Midbrain (tissue), 1 donor: ENCODE results near the gene ADAMTS17.
A peak's percentile ranks its signal among the peaks of the same experiment; 100 is the strongest.

Experiments used
- DNase-seq: peaks from one replicate; lab custom pipeline; 2025; lab: John Stamatoyannopoulos, UW

ADAMTS17 gene

GRCh38 chr15:99974246-99974645 lies 367.5 kb downstream of the ADAMTS17 start:
- no peak for DNase-seq

GRCh38 chr15:99973351-99973750 lies 368.4 kb downstream of the ADAMTS17 start:
- no peak for DNase-seq

- DNase-seq, result no peak
Observed at GRCh38 chr15:99970891-99971430, 370.8 kb downstream of the ADAMTS17 start.

GRCh38 chr15:99969261-99969920 lies 372.4 kb downstream of the ADAMTS17 start:
- no peak for DNase-seq

GRCh38 chr15:99967841-99968371 lies 373.9 kb downstream of the ADAMTS17 start:
- DNase-seq, result no peak

- DNase-seq, result no peak
Observed at GRCh38 chr15:99966815-99967214, 375.0 kb downstream of the ADAMTS17 start.

- no peak for DNase-seq
Observed at GRCh38 chr15:99965376-99965775, 376.4 kb downstream of the ADAMTS17 start.

GRCh38 chr15:99963976-99964375 lies 377.8 kb downstream of the ADAMTS17 start:
- DNase-seq, result no peak

- DNase-seq, result no peak
Observed at GRCh38 chr15:99963096-99963825, 378.5 kb downstream of the ADAMTS17 start.

GRCh38 chr15:99962006-99962561 lies 379.7 kb downstream of the ADAMTS17 start:
- no peak for DNase-seq

GRCh38 chr15:99961011-99961441 lies 380.7 kb downstream of the ADAMTS17 start:
- peak; percentile 15 for DNase-seq

GRCh38 chr15:99959326-99959725 lies 382.4 kb downstream of the ADAMTS17 start:
- no peak for DNase-seq

GRCh38 chr15:99958426-99959097 lies 383.2 kb downstream of the ADAMTS17 start:
- no peak for DNase-seq

GRCh38 chr15:99957642-99958013 lies 384.1 kb downstream of the ADAMTS17 start:
- no peak for DNase-seq

- no peak for DNase-seq
Observed at GRCh38 chr15:99956820-99957641, 384.7 kb downstream of the ADAMTS17 start.

GRCh38 chr15:99956022-99956775 lies 385.6 kb downstream of the ADAMTS17 start:
- DNase-seq, result no peak

GRCh38 chr15:99955532-99955931 lies 386.2 kb downstream of the ADAMTS17 start:
- no peak for DNase-seq

GRCh38 chr15:99955181-99955525 lies 386.6 kb downstream of the ADAMTS17 start:
- DNase-seq, result no peak

GRCh38 chr15:99954361-99955180 lies 387.2 kb downstream of the ADAMTS17 start:
- no peak for DNase-seq

- DNase-seq, result no peak
Observed at GRCh38 chr15:99953886-99954285, 387.9 kb downstream of the ADAMTS17 start.
